ENCODE measurements around the gene FAM187B. TPM values are rescaled to one million over a fixed set of nuclear protein-coding genes. Genes with fewer than 3 reads are reported as not detected.

The FAM187B gene
- total and polyA plus RNA-seq, 2 of the 4 experiments (the other 2 are of a cell fraction): not detected

- Histone ChIP-seq H4K8ac (ENCODE audit: low read depth in 2 of 2, low read length in 2 of 2) (no peak overlapping the region), H3K4me1 (ENCODE audit: control insufficient read depth, insufficient read depth, low read length) (no peaks in the 10 kb centered on the region), H2BK120ac (ENCODE audit: low read depth, low read length) (no peak overlapping the region), H3K27me3 (ENCODE audit: control insufficient read depth, insufficient read depth, low read length) (no peaks in the 10 kb centered on the region), H3K4ac (ENCODE audit: low read depth, low read length) (no peak overlapping the region), H4K91ac (ENCODE audit: insufficient read depth, low read depth, low read length) (no peak overlapping the region), H3K14ac (replicated peaks; ENCODE audit: low read depth, low read length) (no peak overlapping the region), H4K5ac (ENCODE audit: low read depth, low read length) (no peak overlapping the region), H3K4me3 (ENCODE audit: insufficient read depth, low read depth, low read length) (no peak overlapping the region), H3K23ac (ENCODE audit: low read depth, low read length) (no peak overlapping the region), H3K79me1 (ENCODE audit: low read depth in 1 of 2, low read length in 2 of 2) (no peaks in the 10 kb centered on the region), H2AK9ac (replicated peaks; ENCODE audit: low read depth, low read length, poor library complexity) (no peak overlapping the region), H2BK15ac (ENCODE audit: low read depth, low read length) (no peak overlapping the region), H2AFZ (replicated peaks; ENCODE audit: low read length, poor library complexity) (no peak overlapping the region), H4K20me1 (ENCODE audit: insufficient read depth, low read length) (no peaks in the 10 kb centered on the region), H2BK20ac (ENCODE audit: low read depth, low read length) (no peak overlapping the region), H3K36me3 (ENCODE audit: control insufficient read depth, insufficient read depth, low read length) (no peaks in the 10 kb centered on the region), H3K4me2 (ENCODE audit: low read depth, low read length) (no peak overlapping the region), H3K9ac (ENCODE audit: low read depth, low read length) (no peak overlapping the region), H3K9me1 (ENCODE audit: insufficient read depth, low read length) (no peaks in the 10 kb centered on the region), H3K18ac (ENCODE audit: low read depth, low read length) (no peak overlapping the region), H3K9me3 (ENCODE audit: control insufficient read depth, insufficient read depth, low read length) (peaks cover 3% of the 10 kb centered on the region; the same call in 1 of the 2 replicates), H2BK5ac (ENCODE audit: low read depth, low read length, poor library complexity, severe bottlenecking) (no peak overlapping the region), H3K27ac (ENCODE audit: insufficient read depth, low read length) (no peak overlapping the region), H2AK5ac (ENCODE audit: low read depth, low read length) (no peak overlapping the region), H3K56ac (ENCODE audit: extremely low read depth, insufficient read depth, low read length) (no peak overlapping the region)
- dilution Hi-C loops (cut with HindIII; ENCODE audit: low sequenced_read_pairs, unreplicated experiment): no loop called here
- intact Hi-C loops (cut with micrococcal nuclease): no loop called here
- ATAC-seq (ENCODE audit: low read depth): no peak
- DNase-seq: no peak
- WGBS, 2 experiments (ENCODE audit: extremely low coverage in 2 of 2, insufficient read length in 1 of 2): no CpG with 5 or more reads among the region's 3 CpGs
- no TSS peak for BruUV-seq (replicated peaks)
- ChIA-PET CTCF (interaction anchor here (0.6 kb wide), 1 partner anchor 19 kb away, joined by 8 read pairs; no protein-coding TSS in a partner anchor), POLR2A (ENCODE audit: unreplicated experiment) (no interaction called here)
- TF ChIP-seq SMC3 (IDR thresholded peaks at IDR 0.05; ENCODE audit: low read depth, low read length): no peak
- TF ChIP-seq FOS (IDR thresholded peaks at IDR 0.05; ENCODE audit: low read depth, low read length): no peak
- TF ChIP-seq POLR2A (IDR thresholded peaks at IDR 0.05; ENCODE audit: low read depth, low read length): no peak
- no peak for TF ChIP-seq CEBPB (IDR thresholded peaks at IDR 0.05; ENCODE audit: low read depth, low read length)
- no peak for TF ChIP-seq USF2 (IDR thresholded peaks at IDR 0.05; ENCODE audit: low read depth, low read length)
- no peak for TF ChIP-seq MAFK (IDR thresholded peaks at IDR 0.05; ENCODE audit: low read depth, low read length)
- TF ChIP-seq RCOR1 (IDR thresholded peaks at IDR 0.05; ENCODE audit: insufficient replicate concordance, low read length): no peak
- TF ChIP-seq BHLHE40 (IDR thresholded peaks at IDR 0.05; ENCODE audit: low read depth, low read length): no peak
- no peak for TF ChIP-seq ELK1 (IDR thresholded peaks at IDR 0.05; ENCODE audit: borderline replicate concordance, low read depth, low read length)
- no peak for TF ChIP-seq CTCF (conservative IDR thresholded peaks at IDR 0.05; ENCODE audit: low read depth, low read length)
- TF ChIP-seq RAD21 (IDR thresholded peaks at IDR 0.05; ENCODE audit: low read length): no peak
- no peak for TF ChIP-seq CHD1 (IDR thresholded peaks at IDR 0.05; ENCODE audit: low read depth, low read length)
- in situ Hi-C loops (cut with MboI; ENCODE audit: low sequenced_read_pairs): no loop called here
Observed at GRCh38 chr19:35216833-35217648, 11.5 kb downstream of the FAM187B start.
